ENCODE results near the gene FMO3. TPM values are rescaled to one million over a fixed set of nuclear protein-coding genes. Genes with fewer than 3 reads are reported as not detected.

The FMO3 gene
- total RNA-seq, 1 donor: 0.86 TPM

DNA sequence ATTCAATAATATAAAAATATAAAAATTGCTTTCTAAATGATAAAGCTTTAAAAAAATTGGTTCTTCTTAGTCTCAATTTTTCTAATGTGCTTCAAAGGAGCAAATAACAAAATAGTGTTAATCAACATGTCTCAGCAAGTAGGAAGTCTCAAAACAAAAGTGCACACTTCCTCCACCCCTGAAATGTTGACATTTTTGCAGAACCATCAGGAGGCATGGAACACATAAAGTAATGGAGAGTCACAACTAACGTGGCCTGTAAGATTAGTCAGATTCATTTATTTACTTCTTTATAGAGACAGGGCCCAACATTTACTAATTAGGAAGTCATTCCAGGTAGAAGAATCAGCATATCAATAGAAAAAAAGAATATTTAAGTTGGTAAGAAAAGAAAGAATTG is 59.5 kb downstream of the FMO3 start:
- TF ChIP-seq, protein P1, sequence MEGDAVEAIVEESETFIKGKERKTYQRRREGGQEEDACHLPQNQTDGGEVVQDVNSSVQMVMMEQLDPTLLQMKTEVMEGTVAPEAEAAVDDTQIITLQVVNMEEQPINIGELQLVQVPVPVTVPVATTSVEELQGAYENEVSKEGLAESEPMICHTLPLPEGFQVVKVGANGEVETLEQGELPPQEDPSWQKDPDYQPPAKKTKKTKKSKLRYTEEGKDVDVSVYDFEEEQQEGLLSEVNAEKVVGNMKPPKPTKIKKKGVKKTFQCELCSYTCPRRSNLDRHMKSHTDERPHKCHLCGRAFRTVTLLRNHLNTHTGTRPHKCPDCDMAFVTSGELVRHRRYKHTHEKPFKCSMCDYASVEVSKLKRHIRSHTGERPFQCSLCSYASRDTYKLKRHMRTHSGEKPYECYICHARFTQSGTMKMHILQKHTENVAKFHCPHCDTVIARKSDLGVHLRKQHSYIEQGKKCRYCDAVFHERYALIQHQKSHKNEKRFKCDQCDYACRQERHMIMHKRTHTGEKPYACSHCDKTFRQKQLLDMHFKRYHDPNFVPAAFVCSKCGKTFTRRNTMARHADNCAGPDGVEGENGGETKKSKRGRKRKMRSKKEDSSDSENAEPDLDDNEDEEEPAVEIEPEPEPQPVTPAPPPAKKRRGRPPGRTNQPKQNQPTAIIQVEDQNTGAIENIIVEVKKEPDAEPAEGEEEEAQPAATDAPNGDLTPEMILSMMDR (IDR thresholded peaks at IDR 0.05; ENCODE audit: insufficient read depth, low read depth, low read length): no peak
- H3K4me3 ChIP-seq (ENCODE audit: low read depth, low read length): no peak overlapping the region
- peak; percentile 68 for DNase-seq (ENCODE audit: low read depth)

DNA sequence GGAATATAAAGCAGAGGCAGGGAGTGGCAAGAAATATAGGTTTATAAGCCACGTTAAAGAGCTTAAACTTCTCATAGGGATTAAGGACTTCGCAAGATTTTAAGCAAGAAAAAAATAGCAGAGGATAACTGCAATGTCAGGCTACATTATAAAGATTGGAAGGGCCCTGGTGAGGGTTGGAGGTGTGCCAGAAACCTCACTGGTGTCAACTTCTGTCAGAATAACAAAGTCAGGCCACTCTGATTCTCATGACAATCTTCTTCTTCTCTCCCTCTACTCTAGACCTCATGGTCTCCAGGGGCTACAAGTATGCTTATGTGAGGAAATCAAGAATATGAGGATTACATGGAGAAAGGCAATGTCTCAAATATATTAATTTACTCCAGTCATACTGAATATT is 61.8 kb downstream of the FMO3 start:
- DNase-seq (ENCODE audit: low read depth): no peak
- TF ChIP-seq, protein P1 (IDR thresholded peaks at IDR 0.05; ENCODE audit: insufficient read depth, low read depth, low read length): no peak
- H3K4me3 ChIP-seq (ENCODE audit: low read depth, low read length): no peak overlapping the region

DNA sequence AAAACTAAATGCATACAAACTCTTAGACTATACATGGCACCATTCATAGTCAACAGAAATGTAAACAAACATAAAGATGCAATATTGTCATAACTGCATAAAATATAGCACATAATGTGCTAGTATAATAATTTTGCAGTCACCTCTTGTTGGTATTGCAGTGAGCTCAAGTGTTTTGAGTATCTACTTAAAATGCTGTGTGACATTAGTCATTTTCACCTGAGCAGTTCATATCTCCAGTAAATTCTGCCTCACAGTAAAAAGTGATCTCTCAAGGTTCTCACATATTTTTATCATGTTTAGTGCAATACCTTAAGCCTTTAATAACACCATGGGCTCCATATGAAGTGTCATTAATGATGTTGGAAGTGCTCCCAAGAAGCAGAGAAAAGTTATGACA is 64.8 kb downstream of the FMO3 start:
- DNase-seq (ENCODE audit: low read depth): no peak
- TF ChIP-seq, protein P1 (IDR thresholded peaks at IDR 0.05; ENCODE audit: insufficient read depth, low read depth, low read length): no peak
- H3K4me3 ChIP-seq (ENCODE audit: low read depth, low read length): no peak overlapping the region

DNA sequence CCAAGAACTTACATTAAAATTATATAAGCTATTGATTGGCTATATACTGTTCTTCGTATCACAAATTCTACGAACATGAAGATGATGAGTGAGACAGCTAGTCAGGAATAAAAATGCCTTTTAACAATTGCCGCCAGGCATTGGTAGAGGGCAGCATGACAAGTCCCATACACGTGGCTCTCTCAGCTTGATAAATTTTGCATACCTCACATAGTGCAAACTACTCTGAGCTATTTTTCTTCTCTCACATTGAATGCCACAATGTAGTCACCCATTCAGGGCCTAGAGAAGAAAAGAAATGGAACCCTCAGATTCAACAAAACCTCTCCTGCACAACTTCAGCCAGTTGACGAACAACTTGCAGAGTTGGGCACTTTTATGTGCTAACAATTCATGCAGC is 67.4 kb downstream of the FMO3 start:
- H3K4me3 ChIP-seq (ENCODE audit: low read depth, low read length): no peak overlapping the region
- no peak for DNase-seq (ENCODE audit: low read depth)
- TF ChIP-seq, protein P1 (IDR thresholded peaks at IDR 0.05; ENCODE audit: insufficient read depth, low read depth, low read length): no peak

DNA sequence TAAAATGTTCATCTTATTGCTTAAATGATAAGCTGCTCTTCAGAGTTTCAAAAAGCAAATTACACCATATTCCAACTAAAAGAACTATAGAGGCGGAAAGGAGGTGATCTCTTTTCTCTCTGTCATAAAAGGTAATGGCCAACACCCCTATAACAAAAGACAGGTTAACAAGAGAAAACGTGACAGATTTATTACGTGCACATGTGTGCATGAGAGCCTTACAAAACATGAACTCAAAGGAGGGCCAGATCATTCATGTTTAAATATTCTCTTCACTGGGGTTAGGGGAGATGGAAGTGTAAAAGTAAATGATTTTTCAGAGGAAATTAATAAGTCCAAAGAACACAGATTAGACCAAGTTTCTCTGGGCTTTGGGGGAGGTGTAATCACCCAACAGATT is 67.8 kb downstream of the FMO3 start:
- TF ChIP-seq, protein P1 (IDR thresholded peaks at IDR 0.05; ENCODE audit: insufficient read depth, low read depth, low read length): no peak
- H3K4me3 ChIP-seq (ENCODE audit: low read depth, low read length): no peak overlapping the region
- DNase-seq (ENCODE audit: low read depth): no peak

DNA sequence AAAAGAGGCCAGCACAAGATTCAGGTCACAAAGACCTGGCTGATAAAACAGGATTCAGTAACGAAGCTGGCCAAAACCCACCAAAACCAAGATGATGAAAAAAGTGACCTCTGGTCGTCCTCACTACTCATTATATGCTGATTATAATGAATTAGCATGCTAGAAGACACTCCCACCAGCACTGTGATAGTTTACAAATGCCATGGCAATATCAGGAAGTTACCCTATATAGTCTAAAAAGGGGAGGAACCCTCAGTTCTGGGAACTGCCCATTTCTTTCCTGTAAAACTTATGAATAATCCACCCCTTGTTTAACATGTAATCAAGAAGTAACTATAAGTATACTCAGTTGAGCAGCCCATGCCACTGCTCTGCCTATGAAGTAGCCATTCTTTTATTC is 68.4 kb downstream of the FMO3 start:
- no peak overlapping the region for H3K4me3 ChIP-seq (ENCODE audit: low read depth, low read length)
- no peak for DNase-seq (ENCODE audit: low read depth)
- TF ChIP-seq, protein P1 (IDR thresholded peaks at IDR 0.05; ENCODE audit: insufficient read depth, low read depth, low read length): no peak

DNA sequence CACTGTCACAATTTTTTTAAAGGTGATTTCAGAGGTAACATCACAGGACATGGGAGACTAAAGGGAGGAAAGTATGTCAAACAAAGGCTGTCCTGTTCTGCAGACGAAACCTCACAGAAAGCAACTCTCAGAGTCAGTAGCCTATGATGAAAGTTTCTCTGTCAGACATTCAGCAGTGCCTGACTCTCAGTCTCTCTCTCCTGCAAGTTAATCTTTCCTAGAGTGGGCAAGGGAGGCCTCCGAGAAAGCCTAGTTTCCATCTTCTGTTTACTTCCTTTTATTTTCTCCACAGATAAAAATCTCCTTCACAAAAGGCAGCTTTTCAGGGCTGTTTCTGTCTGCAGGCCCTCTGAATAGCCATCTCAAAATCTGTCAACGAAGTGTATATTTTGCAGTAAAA is 69.5 kb downstream of the FMO3 start:
- no peak for DNase-seq (ENCODE audit: low read depth)
- TF ChIP-seq, protein P1 (IDR thresholded peaks at IDR 0.05; ENCODE audit: insufficient read depth, low read depth, low read length): no peak
- no peak overlapping the region for H3K4me3 ChIP-seq (ENCODE audit: low read depth, low read length)
